Measurements from ENCODE around the gene ZBTB44. TPM values are rescaled to one million over a fixed set of nuclear protein-coding genes. Genes with fewer than 3 reads are reported as not detected.
"Not testable (repeated sequence)": the region's sequence is repeated elsewhere in the genome, so short reads cannot be mapped to it uniquely, and the experiment has no call there.

ZBTB44 gene
- 53.3 and 55.6 TPM in 2 replicates for total RNA-seq

- intact Hi-C loops (cut with micrococcal nuclease) = loop anchor here (1.0 to 5.0 kb wide), 9 partner anchors 25 to 1033 kb away; partner anchors contain the start of genes APLP2, NFRKB, PRDM10 and SNX19
Measured at GRCh38 chr11:130314750-130315285, at the start of gene ZBTB44. TSS of gene ZBTB44 (minus strand) at chr11:130314917. CDS start at chr11:130261873, 53,044 bp downstream.

- intact Hi-C loops (cut with micrococcal nuclease) = no loop called here
Measured at GRCh38 chr11:130359419-130359818, 44.7 kb upstream of the ZBTB44 start.

DNA sequence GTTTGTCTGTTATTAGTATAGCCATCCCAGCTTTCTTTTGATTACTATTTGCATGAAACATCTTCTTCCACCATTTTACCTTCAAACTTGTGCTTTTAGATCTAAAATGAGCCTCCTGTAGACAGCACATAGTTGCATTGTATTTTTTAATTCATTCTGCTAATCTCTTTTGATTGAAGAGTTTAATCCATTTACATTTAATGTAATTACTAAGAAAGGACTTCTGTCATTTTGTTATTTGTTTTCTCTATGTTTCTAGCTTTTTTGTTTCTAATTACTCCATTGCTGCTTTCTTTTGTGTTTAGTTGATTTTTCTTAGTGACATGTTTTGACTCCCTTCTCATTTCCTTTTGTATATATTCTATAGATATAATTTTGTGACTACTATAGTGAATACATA, 43.7 kb upstream of the ZBTB44 start:
- intact Hi-C loops (cut with micrococcal nuclease) = no loop called here

GRCh38 chr11:130347261-130347660, 32.5 kb upstream of the ZBTB44 start:
- intact Hi-C loops (cut with micrococcal nuclease) = no loop called here

DNA sequence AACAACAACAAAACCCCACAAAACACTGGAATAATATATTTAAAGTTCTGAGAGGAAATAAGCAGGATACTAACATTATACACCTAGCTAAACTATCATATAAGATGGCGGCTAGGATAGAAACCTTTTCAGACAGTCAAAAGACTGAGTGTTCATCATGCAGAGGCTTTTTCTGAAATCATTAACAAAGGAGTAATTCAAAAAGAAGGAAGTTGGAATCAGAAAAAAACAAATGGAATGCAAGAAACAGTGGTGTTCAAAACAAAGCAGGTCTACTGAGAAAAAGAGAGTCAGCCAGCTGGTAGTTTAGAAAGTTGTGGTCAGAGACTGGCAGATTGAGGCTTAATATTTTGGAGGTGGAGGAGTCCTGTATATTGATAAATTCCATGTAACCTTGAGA, 30.1 kb upstream of the ZBTB44 start:
- intact Hi-C loops (cut with micrococcal nuclease) = no loop called here

DNA sequence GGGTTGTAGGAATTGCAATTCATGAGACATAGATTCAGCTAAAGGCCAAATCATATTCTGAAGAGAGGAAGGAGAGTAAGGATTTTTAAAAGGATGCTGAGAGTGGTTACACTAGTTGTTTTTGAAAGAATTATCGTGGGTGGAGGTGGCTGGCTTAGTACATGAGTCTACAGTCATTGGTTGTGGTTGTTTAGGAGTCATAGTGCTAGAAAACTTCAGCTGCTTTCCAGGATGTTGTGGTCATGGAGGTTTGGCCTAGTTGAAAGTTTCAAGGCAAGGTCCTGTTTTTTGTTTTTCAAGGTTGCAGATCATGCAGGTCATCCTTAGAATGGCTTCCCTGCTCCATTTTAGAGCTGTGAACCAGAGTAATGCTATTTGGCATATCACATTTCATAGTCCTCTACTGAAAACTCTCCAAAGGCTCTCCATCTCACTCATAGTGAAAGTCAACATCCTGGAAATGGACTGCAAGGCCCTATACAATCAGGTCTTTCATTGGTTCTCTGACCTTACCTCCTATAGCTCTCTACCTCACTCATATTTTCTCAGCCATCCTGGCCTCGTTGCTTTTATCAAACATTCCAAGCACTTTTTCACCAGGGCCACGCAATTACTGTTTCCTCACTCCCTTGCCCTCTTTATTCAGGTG, 26.1 kb upstream of the ZBTB44 start:
- intact Hi-C loops (cut with micrococcal nuclease) = loop anchor here (1.0 kb wide), 1 partner anchor 25 kb away; no protein-coding TSS in a partner anchor

GRCh38 chr11:130338667-130339066, 23.9 kb upstream of the ZBTB44 start:
- intact Hi-C loops (cut with micrococcal nuclease) = no loop called here

GRCh38 chr11:130337281-130338089, 22.8 kb upstream of the ZBTB44 start:
- intact Hi-C loops (cut with micrococcal nuclease) = no loop called here

- intact Hi-C loops (cut with micrococcal nuclease) = not testable (repeated sequence)
Measured at GRCh38 chr11:130331397-130331796, 16.7 kb upstream of the ZBTB44 start.

DNA sequence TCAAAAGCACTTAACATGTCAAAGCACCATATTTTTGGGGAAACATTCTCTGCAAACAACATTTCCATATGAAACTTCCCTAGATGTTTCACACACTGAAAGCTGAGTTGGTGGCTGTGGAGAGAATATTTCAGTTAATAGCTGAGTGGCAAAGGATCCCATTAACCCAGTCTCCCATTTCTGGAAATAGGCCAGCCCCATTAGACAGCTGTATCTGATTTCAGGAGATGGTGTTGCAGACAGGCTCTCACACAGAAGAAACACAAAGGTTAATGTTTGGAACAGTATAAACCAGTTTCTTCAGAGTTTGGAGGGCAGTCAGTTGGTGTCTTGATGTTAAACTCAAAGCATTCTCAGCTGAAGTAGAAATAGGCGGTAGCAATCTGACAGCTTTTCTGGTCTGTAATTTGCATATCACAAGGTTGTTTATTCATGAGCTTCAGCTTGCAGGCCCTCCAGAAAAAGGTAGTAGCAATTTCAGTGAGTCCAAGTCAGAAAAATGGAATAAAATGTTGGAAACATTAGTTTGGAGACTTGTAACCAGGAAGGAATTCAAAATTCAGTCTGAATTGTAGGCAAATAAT, 15.5 kb upstream of the ZBTB44 start:
- intact Hi-C loops (cut with micrococcal nuclease) = no loop called here

DNA sequence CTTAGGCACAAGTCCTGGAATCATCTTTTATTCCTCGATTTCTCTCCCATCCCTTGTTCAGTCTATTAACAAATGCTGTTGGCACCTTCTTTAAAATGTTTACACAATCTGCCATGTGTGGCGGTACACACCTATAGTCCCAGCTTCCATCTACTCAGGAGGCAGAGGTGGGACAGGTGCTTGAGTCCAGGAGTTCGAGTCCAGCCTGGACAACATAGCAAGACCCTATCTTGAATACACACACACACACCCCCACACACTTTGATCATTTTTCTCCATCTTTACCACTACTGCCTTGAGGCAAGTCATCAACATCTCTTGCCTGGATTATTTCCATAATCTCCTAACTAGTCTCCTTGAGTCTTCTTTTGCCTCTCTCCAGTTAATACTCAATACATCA, 13.7 kb upstream of the ZBTB44 start:
- intact Hi-C loops (cut with micrococcal nuclease) = no loop called here

GRCh38 chr11:130327716-130328115, 13.0 kb upstream of the ZBTB44 start:
- intact Hi-C loops (cut with micrococcal nuclease) = no loop called here

- intact Hi-C loops (cut with micrococcal nuclease) = no loop called here
Measured at GRCh38 chr11:130325691-130326090, 11.0 kb upstream of the ZBTB44 start.

- intact Hi-C loops (cut with micrococcal nuclease) = no loop called here
Measured at GRCh38 chr11:130323452-130324450, 9.0 kb upstream of the ZBTB44 start.

- intact Hi-C loops (cut with micrococcal nuclease) = no loop called here
Measured at GRCh38 chr11:130322126-130322525, 7.4 kb upstream of the ZBTB44 start.

DNA sequence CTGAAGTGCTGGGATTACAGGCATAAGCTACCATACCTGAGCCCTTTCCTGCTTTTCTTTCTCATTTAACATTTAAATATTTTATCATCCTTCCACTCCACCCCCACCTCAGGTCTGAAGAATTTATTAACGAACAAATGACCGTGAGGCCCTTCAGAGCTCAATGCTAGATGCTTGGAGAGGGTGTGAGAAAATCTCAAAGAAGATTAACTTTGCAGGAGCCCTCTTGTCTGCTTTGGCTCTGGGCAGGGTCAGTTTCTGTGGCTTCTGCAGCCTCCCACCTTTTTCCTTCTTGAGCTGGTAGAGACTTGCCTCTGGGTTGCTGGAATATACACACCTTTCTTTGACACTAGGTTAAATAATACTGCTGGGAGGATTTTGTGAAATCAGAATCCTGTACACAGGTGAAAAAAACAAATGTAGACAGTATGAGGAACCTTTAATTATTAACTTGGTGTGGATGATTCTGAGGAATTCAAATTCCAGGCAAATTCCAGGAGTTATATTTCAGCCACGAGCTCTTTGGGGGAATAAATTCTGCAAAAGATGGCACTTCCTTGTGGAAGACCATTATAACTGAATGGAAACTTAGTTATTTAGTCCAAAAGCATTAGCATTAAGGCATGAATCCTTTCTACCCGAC, 3.4 kb upstream of the ZBTB44 start:
- intact Hi-C loops (cut with micrococcal nuclease) = loop anchor here (5.0 kb wide), 3 partner anchors 69 to 1036 kb away; no protein-coding TSS in a partner anchor

DNA sequence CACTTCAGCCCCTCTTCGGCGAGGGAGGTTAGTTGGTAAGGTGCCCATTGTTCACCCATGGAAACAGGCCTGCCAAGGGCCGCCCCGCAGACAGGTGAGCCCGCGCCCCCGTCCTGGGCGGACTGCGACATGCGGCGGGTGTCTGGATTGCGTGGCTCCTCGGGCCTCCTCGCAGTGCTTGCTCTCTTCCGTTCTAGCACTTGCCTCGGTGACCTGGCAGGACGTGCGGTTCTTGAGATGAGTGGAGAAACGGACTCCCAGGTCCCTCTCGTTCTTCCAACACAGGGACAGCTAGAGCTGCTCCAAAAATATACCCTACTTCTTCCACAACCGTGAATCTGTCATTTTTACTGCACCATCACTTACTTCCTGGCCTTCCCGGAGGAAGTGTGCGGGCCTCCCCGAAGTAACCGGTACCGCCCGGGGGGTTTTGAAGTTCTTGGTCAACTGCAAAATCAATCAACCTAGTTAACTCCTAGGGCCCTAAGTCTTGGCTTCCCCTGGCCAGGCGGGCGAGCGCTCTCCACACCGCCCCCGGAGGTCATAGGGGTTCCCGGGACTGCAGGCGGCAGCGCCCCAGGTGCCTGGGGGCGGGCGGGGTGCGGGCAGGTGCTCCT, 745 bp upstream of the ZBTB44 start:
- intact Hi-C loops (cut with micrococcal nuclease) = loop anchor here (1.0 to 5.0 kb wide), 7 partner anchors 25 to 1033 kb away; partner anchors contain the start of genes APLP2, NFRKB and PRDM10

GRCh38 chr11:130314184-130314749, 450 bp downstream of the ZBTB44 start:
- intact Hi-C loops (cut with micrococcal nuclease) = loop anchor here (2.0 to 5.0 kb wide), 3 partner anchors 37 to 603 kb away; partner anchors contain the start of genes NFRKB and SNX19

Data from T-helper 2 cell treated with Interferon-gamma antibody and Interleukin-4, amounts not matched to agents 100 ng/mL and 5 ng/mL, for 36 hours (primary cell).